A549 (cell line): ENCODE measurements around the gene CLEC16A. TPM values are rescaled to one million over a fixed set of nuclear protein-coding genes. Genes with fewer than 3 reads are reported as not detected.

Experiments
- ATAC-seq, 2 experiments: fragments of 200-7000 bp in 1 of 2; fragments of >200 bp in 1 of 2; cut with Nextera tagmentation in 1 of 2; cut with Tn5 transposase in 1 of 2; 3 replicates each; pipeline versions ENCODE4 v1.8.0 to v1.9.1; 2018 to 2020; ENCODE audit warnings: mild to moderate bottlenecking in 1 of 2, moderate library complexity in 1 of 2
- CTCF ChIA-PET: fragments of 300-600 bp; sonication (Branson Sonifier 250); formaldehyde crosslinking; extraction: SDS; loops from one replicate; lab custom pipeline; 2021; ENCODE audit warnings: antibody characterized with exemption, inconsistent platforms; lab: Yijun Ruan, JAX
- POLR2A ChIA-PET: fragments of 350-600 bp; formaldehyde crosslinking; extraction: SDS; loops from one replicate; lab custom pipeline; 2021; ENCODE audit warnings: antibody characterized with exemption, inconsistent platforms; lab: Yijun Ruan, JAX
- DNase-seq, 2 experiments: peaks; one replicate each; pipeline versions ENCODE4 v3.0.0 to v3.0.0-alpha.2; 2011 to 2016; ENCODE audit warnings: low read depth in 1 of 2, low spot score in 1 of 2
- FAIRE-seq: peaks from 2 replicates; lab custom pipeline; 2011; peaks lifted over from hg19 to GRCh38; lab: Jason Lieb, UNC
- H3K27ac ChIP-seq, 2 experiments: fragments of >200 bp; sonication (Bioruptor Twin); formaldehyde crosslinking; 3 replicates each; pipeline ENCODE4 v1.5.1; 2016 to 2017
- H3K4me1 ChIP-seq: fragments of >200 bp; sonication (Bioruptor Twin); formaldehyde crosslinking; 3 replicates; pipeline ENCODE4 v1.6.1; 2016
- H3K4me2 ChIP-seq: fragments of >200 bp; sonication (Bioruptor Twin); formaldehyde crosslinking; 3 replicates; pipeline ENCODE4 v1.6.1; 2016
- H3K4me3 ChIP-seq: fragments of >200 bp; sonication (Bioruptor Twin); formaldehyde crosslinking; 3 replicates; pipeline ENCODE4 v1.5.1; 2016
- H3K9me3 ChIP-seq: fragments of >200 bp; sonication (Bioruptor Twin); formaldehyde crosslinking; 3 replicates; pipeline ENCODE4 v1.6.1; 2016
- ATOH8 ChIP-seq: fragments of 250-450 bp; sonication (Bioruptor Pico); IDR thresholded peaks from 2 replicates; pipeline ENCODE4 v1.5.0; 2020; ENCODE audit warnings: low read depth, mild to moderate bottlenecking, moderate library complexity
- BHLHE40 ChIP-seq: IDR thresholded peaks from 2 replicates; pipeline ENCODE4 v1.6.1; 2012; ENCODE audit warnings: low read depth, low read length, inconsistent platforms
- CTCF ChIP-seq: fragments of >200 bp; sonication (Bioruptor Twin); formaldehyde crosslinking; IDR thresholded peaks from 3 replicates; pipeline ENCODE4 v1.5.1; 2016
- EHMT2 ChIP-seq: fragments of 200-600 bp; sonication (generic); IDR thresholded peaks from 2 replicates; pipeline ENCODE4 v1.6.1; 2016; ENCODE audit warnings: antibody characterized with exemption, low read depth, mild to moderate bottlenecking, moderate library complexity
- ELK1 ChIP-seq: fragments of 150-350 bp; IDR thresholded peaks from 2 replicates; pipeline ENCODE4 v1.6.1; 2014; ENCODE audit warnings: low read depth, mild to moderate bottlenecking, low read length
- FOSL2 ChIP-seq, 2 experiments: fragments of 450-650 bp in 1 of 2; fragments of >200 bp in 1 of 2; sonication (Bioruptor Twin) in 1 of 2; formaldehyde crosslinking; IDR thresholded peaks; 2 replicates each; pipeline versions ENCODE4 v1.5.0 to v1.6.1; 2016 to 2020; ENCODE audit warnings: mild to moderate bottlenecking in 1 of 2, moderate library complexity in 1 of 2
- HDAC2 ChIP-seq: fragments of 200-600 bp; sonication (generic); IDR thresholded peaks from 2 replicates; pipeline ENCODE4 v1.6.1; 2016
- HEYL ChIP-seq: fragments of 250-450 bp; sonication (Bioruptor Pico); IDR thresholded peaks from 2 replicates; pipeline ENCODE4 v1.8.0; 2021; ENCODE audit warnings: mild to moderate bottlenecking, moderate library complexity
- HOXA7 ChIP-seq: fragments of 250-450 bp; sonication (Bioruptor Pico); IDR thresholded peaks from 2 replicates; pipeline ENCODE4 v1.5.0; 2020; ENCODE audit warnings: mild to moderate bottlenecking, moderate library complexity
- JUN ChIP-seq, 2 experiments: fragments of >200 bp; sonication (Bioruptor Twin); formaldehyde crosslinking; IDR thresholded peaks; 2 replicates in 1 of 2; 3 replicates in 1 of 2; pipeline ENCODE4 v1.6.1; 2016 to 2017
- JUNB ChIP-seq: fragments of >200 bp; sonication (Bioruptor Twin); formaldehyde crosslinking; IDR thresholded peaks from 2 replicates; pipeline ENCODE4 v1.6.1; 2016
- MAFK ChIP-seq: fragments of 450-650 bp; IDR thresholded peaks from 2 replicates; pipeline ENCODE4 v1.6.1; 2014; ENCODE audit not compliant: partially characterized antibody
- MAZ ChIP-seq: fragments of 150-350 bp; IDR thresholded peaks from 2 replicates; pipeline ENCODE4 v1.6.1; 2014; ENCODE audit warnings: antibody characterized with exemption, low read depth, low read length, borderline replicate concordance
- MYC ChIP-seq: IDR thresholded peaks from 2 replicates; pipeline ENCODE4 v1.6.1; 2012; ENCODE audit warnings: mild to moderate bottlenecking, inconsistent platforms, low read length, improper control_type of control experiment, borderline replicate concordance
- NR3C1 ChIP-seq: fragments of >200 bp; sonication (Bioruptor Twin); formaldehyde crosslinking; IDR thresholded peaks from 3 replicates; pipeline ENCODE4 v1.6.1; 2017
- PBX3 ChIP-seq: IDR thresholded peaks from 2 replicates; pipeline ENCODE4 v1.6.1; 2012
- POLR2A ChIP-seq: IDR thresholded peaks from 2 replicates; pipeline ENCODE4 v1.6.1; 2012; ENCODE audit warnings: mild to moderate bottlenecking, low read length
- REST ChIP-seq: fragments of 200-600 bp; sonication (generic); IDR thresholded peaks from 2 replicates; pipeline ENCODE4 v1.6.1; 2016; ENCODE audit warnings: antibody characterized with exemption, mild to moderate bottlenecking, moderate library complexity
- SREBF2 ChIP-seq: fragments of 450-650 bp; IDR thresholded peaks from 2 replicates; pipeline ENCODE4 v1.6.1; 2014; ENCODE audit warnings: mild to moderate bottlenecking, moderate library complexity
- TP53 ChIP-seq: fragments of 250-450 bp; sonication (Bioruptor Pico); IDR thresholded peaks from 2 replicates; pipeline ENCODE4 v1.5.0; 2021; ENCODE audit warnings: mild to moderate bottlenecking, moderate library complexity
- ZFP36 ChIP-seq: fragments of 450-650 bp; IDR thresholded peaks from 2 replicates; pipeline ENCODE4 v1.6.1; 2014; ENCODE audit warnings: borderline replicate concordance; ENCODE audit not compliant: partially characterized antibody
- ZNF302 ChIP-seq: fragments of 250-450 bp; sonication (Bioruptor Pico); IDR thresholded peaks from 2 replicates; pipeline ENCODE4 v1.9.0; 2021; ENCODE audit warnings: inconsistent platforms, mild to moderate bottlenecking, moderate library complexity
- ZSCAN20 ChIP-seq: fragments of 250-450 bp; sonication (Bioruptor Pico); IDR thresholded peaks from 2 replicates; pipeline ENCODE4 v1.8.0; 2022; ENCODE audit warnings: mild to moderate bottlenecking, moderate library complexity
- WGBS: methylation state at CpG from one replicate; pipeline ENCODE4 v1.1.6; 2017; ENCODE audit errors: missing lambda C conversion rate; 5-methylcytosine and 5-hydroxymethylcytosine counted together
- polyA plus RNA-seq, 4 experiments: library from polyadenylated mRNA; depleted of rRNA in 3 of 4; stranded (reverse); fragments of >200 nt; fragmentation: RNase III in 1 of 4; extraction: RNeasy Plus Mini Kit Qiagen cat#74134 plus additional on column Dnase treatment in 1 of 4; gene quantifications; 2 replicates in 3 of 4; 3 replicates in 1 of 4; pipeline ENCODE4 v1.2.3, GENCODE V29; 2011 to 2017

The CLEC16A gene
- polyA plus RNA-seq, 2 of the 4 experiments (the other 2 are of a cell fraction): 8.3 to 10.4 TPM

- TF ChIP-seq CTCF (no peak), NR3C1 (no peak), POLR2A (no peak)
Measured at GRCh38 chr16:10997485-10997884, 53.1 kb downstream of the CLEC16A start (continued).

GRCh38 chr16:10999300-10999699, 54.9 kb downstream of the CLEC16A start:
- DNase-seq (no peak), ATAC-seq (no peak), FAIRE-seq (no peak)
- POLR2A ChIA-PET: no interaction called here
- WGBS: 74% methylated on average over 3 of the region's 3 CpGs
- TF ChIP-seq PBX3 (no peak), ZSCAN20 (no peak), ZFP36 (no peak), SREBF2 (no peak), HDAC2 (no peak), HEYL (CRISPR knock-in tag) (no peak), MAFK (no peak), ELK1 (no peak), MAZ (no peak), TP53 (CRISPR knock-in tag) (no peak), ZNF302 (CRISPR knock-in tag) (no peak), JUN (IDR thresholded peaks at IDR 0.05) (no peak), BHLHE40 (no peak), REST (no peak), MYC (no peak), HOXA7 (CRISPR knock-in tag) (no peak)
- no peaks in the 10 kb centered on the region for H3K9me3 ChIP-seq
- no peak overlapping the region for H3K4me3 ChIP-seq
- H3K4me1 ChIP-seq: no peaks in the 10 kb centered on the region
- H3K4me2 ChIP-seq: no peak overlapping the region
- CTCF ChIA-PET: interaction anchor here (1.4 to 2.3 kb wide), 2 partner anchors 28 to 36 kb away, joined by 3 to 8 read pairs; no protein-coding TSS in a partner anchor
- no peak overlapping the region for H3K27ac ChIP-seq

GRCh38 chr16:11001611-11002010, 57.2 kb downstream of the CLEC16A start:
- ATAC-seq (no peak), FAIRE-seq (no peak)
- 85% methylated on average over 7 of the region's 7 CpGs for WGBS
- Histone ChIP-seq H3K4me3 (no peak overlapping the region), H3K4me2 (no peak overlapping the region), H3K9me3 (no peaks in the 10 kb centered on the region)
- CTCF ChIA-PET: interaction anchor here (1.4 to 1.5 kb wide), 2 partner anchors 30 to 254 kb away, joined by 3 to 5 read pairs; no protein-coding TSS in a partner anchor
- no peak for TF ChIP-seq POLR2A
- no peak for TF ChIP-seq FOSL2 (IDR thresholded peaks at IDR 0.05)
- TF ChIP-seq FOSL2 (CRISPR knock-in tag; IDR thresholded peaks at IDR 0.05): no peak
- TF ChIP-seq JUNB: no peak
- no peak for TF ChIP-seq EHMT2
- TF ChIP-seq MAZ: no peak
- TF ChIP-seq ZNF302 (CRISPR knock-in tag): no peak
- no peak for TF ChIP-seq ATOH8
- TF ChIP-seq TP53 (CRISPR knock-in tag): no peak
- TF ChIP-seq REST: no peak
- TF ChIP-seq, all 56 proteins: peak for 0
- POLR2A ChIA-PET: no interaction called here
- no peaks in the 10 kb centered on the region for H3K4me1 ChIP-seq
- no peak overlapping the region for H3K27ac ChIP-seq
- DNase-seq: no peak
